Activated CD8-positive, alpha-beta memory T cell treated with anti-CD3 and anti-CD28 coated beads for 48 hours (primary cell): ENCODE results near the gene SLC22A2.
"Not testable (repeated sequence)": the region's sequence is repeated elsewhere in the genome, so short reads cannot be mapped to it uniquely, and the experiment has no call there.

Experiments
- DNase-seq, 3 experiments: peaks; one replicate each; pipeline ENCODE4 v3.0.0-alpha.2; 2020; ENCODE audit warnings: low read depth in 2 of 3, low spot score in 2 of 3

Gene SLC22A2

GRCh38 chr6:160258346-160259142 lies at the start of gene SLC22A2:
Gene SLC22A2 (minus strand): TSS chr6:160258821. CDS start chr6:160258757, 64 bp downstream.
- DNase-seq = no peak

GRCh38 chr6:160305926-160306713 lies 47.5 kb upstream of the SLC22A2 start:
- no peak for DNase-seq

GRCh38 chr6:160303806-160304205 lies 45.2 kb upstream of the SLC22A2 start:
- no peak for DNase-seq

- DNase-seq = not testable (repeated sequence)
Observed at GRCh38 chr6:160302431-160303082, 43.9 kb upstream of the SLC22A2 start.

- DNase-seq = no peak
Observed at GRCh38 chr6:160301339-160301738, 42.7 kb upstream of the SLC22A2 start.

- no peak for DNase-seq
Observed at GRCh38 chr6:160300076-160300695, 41.6 kb upstream of the SLC22A2 start.

- no peak for DNase-seq
Observed at GRCh38 chr6:160299559-160299958, 40.9 kb upstream of the SLC22A2 start.

GRCh38 chr6:160298121-160298520 lies 39.5 kb upstream of the SLC22A2 start:
- no peak for DNase-seq

GRCh38 chr6:160297310-160297709 lies 38.7 kb upstream of the SLC22A2 start:
- DNase-seq = no peak

GRCh38 chr6:160293844-160294243 lies 35.2 kb upstream of the SLC22A2 start:
- no peak for DNase-seq

- DNase-seq = no peak
Observed at GRCh38 chr6:160285541-160286105, 27.0 kb upstream of the SLC22A2 start.

- DNase-seq = no peak
Observed at GRCh38 chr6:160284575-160284974, 26.0 kb upstream of the SLC22A2 start.

GRCh38 chr6:160282444-160282843 lies 23.8 kb upstream of the SLC22A2 start:
- no peak for DNase-seq

GRCh38 chr6:160279850-160280249 lies 21.2 kb upstream of the SLC22A2 start:
- DNase-seq = no peak

- DNase-seq = no peak
Observed at GRCh38 chr6:160278786-160279310, 20.2 kb upstream of the SLC22A2 start.

- DNase-seq = no peak
Observed at GRCh38 chr6:160278311-160278710, 19.7 kb upstream of the SLC22A2 start.

- no peak for DNase-seq
Observed at GRCh38 chr6:160277546-160277945, 18.9 kb upstream of the SLC22A2 start.

GRCh38 chr6:160277144-160277543 lies 18.5 kb upstream of the SLC22A2 start:
- no peak for DNase-seq

- DNase-seq = no peak
Observed at GRCh38 chr6:160276126-160276525, 17.5 kb upstream of the SLC22A2 start.

GRCh38 chr6:160275511-160276003 lies 16.9 kb upstream of the SLC22A2 start:
- no peak for DNase-seq
